Measurements from ENCODE around the gene ZFYVE16. TPM values are rescaled to one million over a fixed set of nuclear protein-coding genes. Genes with fewer than 3 reads are reported as not detected.
"Not testable (repeated sequence)": the region's sequence is repeated elsewhere in the genome, so short reads cannot be mapped to it uniquely, and the experiment has no call there.

ZFYVE16 gene
- total RNA-seq, 1 experiment from 2014 or later = 52.7 TPM

DNA sequence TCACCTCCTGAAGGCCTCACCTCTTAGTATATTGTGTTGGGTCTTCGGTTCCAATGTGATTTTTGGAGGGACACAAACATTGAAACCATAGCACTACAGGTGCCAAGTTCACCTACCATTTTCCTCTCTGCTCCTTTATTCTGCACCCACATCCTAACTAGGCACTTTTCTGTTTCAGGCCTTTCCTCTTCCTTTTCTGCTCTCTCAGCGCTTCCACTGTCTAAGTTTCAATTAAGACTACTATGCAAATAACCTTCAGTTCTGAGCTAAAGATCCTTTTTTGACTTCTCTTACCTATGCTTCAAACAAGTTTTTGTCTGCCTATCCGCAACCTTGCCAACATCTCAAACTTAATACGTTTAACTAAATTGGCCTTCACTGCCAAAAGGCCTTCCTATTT lies 25.4 kb upstream of the ZFYVE16 start:
- no peak for DNase-seq
- no TSS peak for BruUV-seq (replicated peaks)
- no peaks in the 10 kb centered on the region for H3K4me1 Mint-ChIP-seq (ENCODE audit: low read depth, unreplicated experiment)
- no peaks in the 10 kb centered on the region for H3K27me3 Mint-ChIP-seq (ENCODE audit: unreplicated experiment)
- TF ChIP-seq, protein P1, sequence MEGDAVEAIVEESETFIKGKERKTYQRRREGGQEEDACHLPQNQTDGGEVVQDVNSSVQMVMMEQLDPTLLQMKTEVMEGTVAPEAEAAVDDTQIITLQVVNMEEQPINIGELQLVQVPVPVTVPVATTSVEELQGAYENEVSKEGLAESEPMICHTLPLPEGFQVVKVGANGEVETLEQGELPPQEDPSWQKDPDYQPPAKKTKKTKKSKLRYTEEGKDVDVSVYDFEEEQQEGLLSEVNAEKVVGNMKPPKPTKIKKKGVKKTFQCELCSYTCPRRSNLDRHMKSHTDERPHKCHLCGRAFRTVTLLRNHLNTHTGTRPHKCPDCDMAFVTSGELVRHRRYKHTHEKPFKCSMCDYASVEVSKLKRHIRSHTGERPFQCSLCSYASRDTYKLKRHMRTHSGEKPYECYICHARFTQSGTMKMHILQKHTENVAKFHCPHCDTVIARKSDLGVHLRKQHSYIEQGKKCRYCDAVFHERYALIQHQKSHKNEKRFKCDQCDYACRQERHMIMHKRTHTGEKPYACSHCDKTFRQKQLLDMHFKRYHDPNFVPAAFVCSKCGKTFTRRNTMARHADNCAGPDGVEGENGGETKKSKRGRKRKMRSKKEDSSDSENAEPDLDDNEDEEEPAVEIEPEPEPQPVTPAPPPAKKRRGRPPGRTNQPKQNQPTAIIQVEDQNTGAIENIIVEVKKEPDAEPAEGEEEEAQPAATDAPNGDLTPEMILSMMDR (IDR thresholded peaks at IDR 0.05; ENCODE audit: unreplicated experiment) = no peak
- H3K9me3 Mint-ChIP-seq (ENCODE audit: low read depth, unreplicated experiment) = no peaks in the 10 kb centered on the region
- CTCF ChIA-PET = no interaction called here
- intact Hi-C loops (cut with micrococcal nuclease; ENCODE audit: unreplicated experiment) = no loop called here
- H3K27ac Mint-ChIP-seq (ENCODE audit: unreplicated experiment) = no peak overlapping the region
- no peaks in the 10 kb centered on the region for H3K36me3 Mint-ChIP-seq (ENCODE audit: insufficient read depth, unreplicated experiment)
- H3K4me3 Mint-ChIP-seq (ENCODE audit: low read depth, unreplicated experiment) = no peak overlapping the region

DNA sequence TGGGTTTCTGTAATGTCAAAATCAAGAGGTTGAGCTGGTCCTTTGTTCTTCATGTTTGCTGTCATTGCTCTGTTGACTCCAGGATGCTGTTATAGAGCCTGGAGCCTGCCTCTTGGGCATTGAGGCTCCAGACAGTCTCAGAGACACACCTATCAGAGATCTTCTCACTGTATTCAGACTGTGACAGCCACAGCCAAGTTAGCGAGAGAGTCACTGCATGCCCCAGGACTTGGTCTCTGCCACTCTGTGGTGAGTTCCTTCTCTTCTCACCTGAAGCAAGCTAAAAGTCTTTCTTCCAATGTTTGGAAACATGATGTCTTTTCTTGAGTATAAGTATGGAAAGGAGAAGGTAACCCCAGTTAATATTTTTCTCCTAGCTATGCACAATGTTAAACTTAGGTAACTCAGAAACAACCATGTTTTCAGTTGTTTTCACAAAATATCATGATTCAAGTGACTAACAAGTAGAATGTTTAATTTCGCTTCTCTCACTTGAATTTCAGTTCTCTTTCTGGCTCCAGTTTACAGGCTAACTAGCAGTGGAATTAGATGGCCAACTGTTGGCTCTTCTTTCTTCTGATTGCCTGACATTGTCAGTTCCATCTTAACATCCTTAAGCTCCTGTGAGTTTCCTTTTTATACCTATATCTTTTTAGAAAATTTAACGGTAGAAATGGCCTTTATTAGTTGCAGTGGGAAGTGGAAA lies 20.6 kb upstream of the ZFYVE16 start:
- Mint-ChIP-seq H3K27ac (ENCODE audit: unreplicated experiment) (no peak overlapping the region), H3K4me3 (ENCODE audit: low read depth, unreplicated experiment) (no peak overlapping the region), H3K36me3 (ENCODE audit: insufficient read depth, unreplicated experiment) (no peaks in the 10 kb centered on the region), H3K9me3 (ENCODE audit: low read depth, unreplicated experiment) (no peaks in the 10 kb centered on the region), H3K27me3 (ENCODE audit: unreplicated experiment) (peaks cover 11% of the 10 kb centered on the region), H3K4me1 (ENCODE audit: low read depth, unreplicated experiment) (no peaks in the 10 kb centered on the region)
- intact Hi-C loops (cut with micrococcal nuclease; ENCODE audit: unreplicated experiment) = no loop called here
- CTCF ChIA-PET = interaction anchor here (0.6 kb wide), 1 partner anchor 25 kb away, joined by 6 read pairs; no protein-coding TSS in a partner anchor
- DNase-seq = no peak
- no TSS peak for BruUV-seq (replicated peaks)
- TF ChIP-seq, protein P1 (IDR thresholded peaks at IDR 0.05; ENCODE audit: unreplicated experiment) = no peak

DNA sequence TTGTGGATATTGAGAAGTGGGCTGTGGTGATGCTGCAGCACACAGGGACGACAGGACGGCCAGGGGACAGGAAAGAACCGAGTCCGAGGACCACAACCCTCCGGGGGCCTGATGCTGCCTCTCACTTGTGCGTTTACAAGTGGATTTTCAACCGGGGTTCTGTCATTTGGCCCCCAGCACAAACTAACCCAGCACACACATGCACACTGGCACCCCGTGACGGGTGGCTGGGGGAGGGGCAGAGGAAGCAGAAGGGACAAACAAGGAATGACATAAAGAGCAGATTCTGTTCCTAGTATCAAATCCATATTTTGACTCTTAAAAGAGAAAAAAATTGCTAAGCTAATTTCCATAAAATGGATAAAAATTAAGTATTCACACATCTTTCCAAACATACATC lies 18.3 kb upstream of the ZFYVE16 start:
- TF ChIP-seq, protein P1 (IDR thresholded peaks at IDR 0.05; ENCODE audit: unreplicated experiment) = no peak
- Mint-ChIP-seq H3K4me1 (ENCODE audit: low read depth, unreplicated experiment) (no peaks in the 10 kb centered on the region), H3K27ac (ENCODE audit: unreplicated experiment) (no peak overlapping the region), H3K27me3 (ENCODE audit: unreplicated experiment) (peaks cover 26% of the 10 kb centered on the region), H3K36me3 (ENCODE audit: insufficient read depth, unreplicated experiment) (no peaks in the 10 kb centered on the region), H3K9me3 (ENCODE audit: low read depth, unreplicated experiment) (no peaks in the 10 kb centered on the region), H3K4me3 (ENCODE audit: low read depth, unreplicated experiment) (no peak overlapping the region)
- intact Hi-C loops (cut with micrococcal nuclease; ENCODE audit: unreplicated experiment) = no loop called here
- BruUV-seq (replicated peaks) = no TSS peak
- no peak for DNase-seq
- CTCF ChIA-PET = no interaction called here

DNA sequence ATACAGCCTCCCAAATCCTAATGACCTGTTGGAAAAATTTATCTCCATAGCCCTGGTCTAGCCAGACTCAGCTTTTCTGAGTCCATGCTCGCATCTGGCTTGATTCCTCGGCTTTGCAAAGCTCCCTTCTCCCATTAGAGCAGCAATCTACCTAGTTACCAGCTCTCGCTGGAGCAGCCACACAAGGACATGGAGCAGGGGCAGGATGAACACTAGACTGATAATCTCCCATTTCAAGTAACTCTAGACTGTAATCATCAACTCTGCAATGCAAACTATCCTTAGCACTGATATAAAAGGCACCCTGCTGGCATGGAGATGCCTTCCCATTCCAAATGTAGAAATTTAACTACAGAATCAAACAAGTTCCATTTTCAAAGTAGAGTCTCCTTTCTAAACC lies 17.5 kb upstream of the ZFYVE16 start:
- CTCF ChIA-PET; H3K36me3 Mint-ChIP-seq (ENCODE audit: insufficient read depth, unreplicated experiment); H3K4me3 Mint-ChIP-seq (ENCODE audit: low read depth, unreplicated experiment); H3K4me1 Mint-ChIP-seq (ENCODE audit: low read depth, unreplicated experiment); H3K27ac Mint-ChIP-seq (ENCODE audit: unreplicated experiment); intact Hi-C loops (cut with micrococcal nuclease; ENCODE audit: unreplicated experiment); DNase-seq; H3K9me3 Mint-ChIP-seq (ENCODE audit: low read depth, unreplicated experiment); BruUV-seq (replicated peaks): not testable (repeated sequence)
- peaks cover 35% of the 10 kb centered on the region for H3K27me3 Mint-ChIP-seq (ENCODE audit: unreplicated experiment)

DNA sequence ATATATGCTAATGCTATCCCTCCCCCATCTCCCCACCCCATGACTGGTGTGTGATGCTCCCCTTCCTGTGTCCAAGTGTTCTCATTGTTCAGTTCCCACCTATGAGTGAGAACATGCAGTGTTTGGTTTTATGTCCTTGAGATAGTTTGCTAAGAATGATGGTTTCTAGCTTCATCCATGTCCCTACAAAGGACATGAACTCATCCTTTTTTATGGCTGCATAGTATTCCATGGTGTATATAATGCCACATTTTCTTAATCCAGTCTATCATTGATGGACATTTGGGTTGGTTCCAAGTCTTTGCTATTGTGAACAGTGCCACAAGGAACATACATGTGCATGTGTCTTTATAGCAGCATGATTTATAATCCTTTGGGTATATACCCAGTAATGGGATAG lies 16.6 kb upstream of the ZFYVE16 start:
- DNase-seq; H3K4me1 Mint-ChIP-seq (ENCODE audit: low read depth, unreplicated experiment); H3K36me3 Mint-ChIP-seq (ENCODE audit: insufficient read depth, unreplicated experiment); intact Hi-C loops (cut with micrococcal nuclease; ENCODE audit: unreplicated experiment); H3K9me3 Mint-ChIP-seq (ENCODE audit: low read depth, unreplicated experiment); CTCF ChIA-PET; H3K27ac Mint-ChIP-seq (ENCODE audit: unreplicated experiment); H3K4me3 Mint-ChIP-seq (ENCODE audit: low read depth, unreplicated experiment); BruUV-seq (replicated peaks): not testable (repeated sequence)
- peaks cover 43% of the 10 kb centered on the region for H3K27me3 Mint-ChIP-seq (ENCODE audit: unreplicated experiment)

Data from Calu3 (cell line).